Measurements from ENCODE around the gene UMOD.

The UMOD gene

GRCh38 chr16:20285993-20286499, 66.5 kb downstream of the UMOD start:
- no peak for TF ChIP-seq POLR2A (IDR thresholded peaks at IDR 0.05; ENCODE audit: low read depth, low read length)
- no peak for DNase-seq (ENCODE audit: insufficient read length, low spot score)
- no peak for FAIRE-seq

Data from H54 (cell line).